MM.1S (cell line): ENCODE measurements around the gene ASF1A.

ENCODE experiments used
- CTCF ChIP-seq: fragments of 300-600 bp; sonication (generic); IDR thresholded peaks from 2 replicates; pipeline ENCODE4 v1.5.1; 2016; ENCODE audit warnings: antibody characterized with exemption, low read length, mixed read lengths
- EZH2 ChIP-seq: fragments of 300-600 bp; sonication (generic); optimal IDR thresholded peaks from 2 replicates; pipeline ENCODE3; 2017; ENCODE audit warnings: low read depth, mild to moderate bottlenecking, antibody characterized with exemption, low read length, mixed read lengths
- EZH2phosphoT487 ChIP-seq: fragments of 300-600 bp; sonication (generic); IDR thresholded peaks from 2 replicates; pipeline ENCODE4 v1.6.1; 2018; ENCODE audit warnings: antibody characterized with exemption, low read length

- TF ChIP-seq CTCF (no peak), EZH2 (no peak), EZH2phosphoT487 (no peak)
Observed at GRCh38 chr6:118913161-118913560, 19.2 kb downstream of the ASF1A start.
